Upper lobe of right lung (tissue), 1 donor: Measurements from ENCODE around the gene B4GALT4. TPM values are rescaled to one million over a fixed set of nuclear protein-coding genes. Genes with fewer than 3 reads are reported as not detected.
A peak's percentile ranks its signal among the peaks of the same experiment; 100 is the strongest.

ENCODE experiments used
- ATAC-seq: fragments of 200-7000 bp; cut with Tn5 transposase; one replicate; pipeline ENCODE4 v1.9.1; 2020; ENCODE audit warnings: mild to moderate bottlenecking, moderate library complexity
- DNase-seq: peaks from one replicate; pipeline ENCODE4 v3.0.0-alpha.2; 2020
- H3K27ac ChIP-seq: fragments of 200-600 bp; one replicate; pipeline ENCODE4 v1.8.0; 2022
- H3K27me3 ChIP-seq: fragments of 200-600 bp; one replicate; pipeline ENCODE4 v1.8.0; 2022; ENCODE audit warnings: mild to moderate bottlenecking
- H3K36me3 ChIP-seq: fragments of 200-600 bp; one replicate; pipeline ENCODE4 v1.8.0; 2022
- H3K4me1 ChIP-seq: fragments of 200-600 bp; one replicate; pipeline ENCODE4 v1.8.0; 2022
- H3K4me3 ChIP-seq: fragments of 200-600 bp; one replicate; pipeline ENCODE4 v1.8.0; 2022; ENCODE audit warnings: mild to moderate bottlenecking
- H3K9me3 ChIP-seq: fragments of 200-600 bp; one replicate; pipeline ENCODE4 v1.8.0; 2022
- intact Hi-C: fragments of 100-400 bp; cut with DNase I; formaldehyde crosslinking; loops from one replicate; pipeline ENCODE4 v1.11.0; 2022
- total RNA-seq: library from RNA; stranded (reverse); fragmentation: NEBNext Ultra II Directional; extraction: Animal tissue kit (Norgen Biotek cat#: 25700); gene quantifications from one replicate; pipeline ENCODE4 v1.2.1, GENCODE V29; 2021
- TF ChIP-seq, protein P1 (sequence below): fragments of 200-600 bp; IDR thresholded peaks from one replicate; pipeline ENCODE4 v1.8.0; 2022; ENCODE audit warnings: antibody characterized with exemption
- donor health status: DM: no; HTN: yes; CAD: no; lungs with severe emphysema.

The B4GALT4 gene
- total RNA-seq, 1 donor from 2014 or later = 15.8 TPM

DNA sequence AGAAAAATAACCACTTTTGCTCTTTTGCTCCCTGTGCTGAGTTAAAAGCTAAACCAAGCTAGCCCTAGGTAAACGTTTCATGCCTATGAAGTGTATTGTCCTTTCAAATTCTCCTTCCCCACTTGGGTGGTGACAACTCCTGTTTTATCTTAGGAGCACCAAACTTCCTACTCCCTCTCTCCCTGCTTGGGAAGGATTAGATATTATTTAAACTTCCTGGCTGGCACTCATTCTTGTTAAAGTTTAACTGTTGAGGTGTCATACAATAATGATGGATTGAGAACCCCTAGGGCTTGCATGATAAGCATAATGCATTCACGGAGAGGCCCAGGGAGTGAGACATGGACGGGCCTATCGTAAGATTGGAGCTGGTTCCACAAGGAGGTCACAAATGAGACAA is 29.5 kb downstream of the B4GALT4 start:
- Histone ChIP-seq H3K27me3 (no peaks in the 10 kb centered on the region), H3K4me3 (no peak overlapping the region), H3K4me1 (no peaks in the 10 kb centered on the region), H3K9me3 (no peaks in the 10 kb centered on the region), H3K27ac (no peak overlapping the region), H3K36me3 (peaks cover 63% of the 10 kb centered on the region)
- TF ChIP-seq, protein P1, sequence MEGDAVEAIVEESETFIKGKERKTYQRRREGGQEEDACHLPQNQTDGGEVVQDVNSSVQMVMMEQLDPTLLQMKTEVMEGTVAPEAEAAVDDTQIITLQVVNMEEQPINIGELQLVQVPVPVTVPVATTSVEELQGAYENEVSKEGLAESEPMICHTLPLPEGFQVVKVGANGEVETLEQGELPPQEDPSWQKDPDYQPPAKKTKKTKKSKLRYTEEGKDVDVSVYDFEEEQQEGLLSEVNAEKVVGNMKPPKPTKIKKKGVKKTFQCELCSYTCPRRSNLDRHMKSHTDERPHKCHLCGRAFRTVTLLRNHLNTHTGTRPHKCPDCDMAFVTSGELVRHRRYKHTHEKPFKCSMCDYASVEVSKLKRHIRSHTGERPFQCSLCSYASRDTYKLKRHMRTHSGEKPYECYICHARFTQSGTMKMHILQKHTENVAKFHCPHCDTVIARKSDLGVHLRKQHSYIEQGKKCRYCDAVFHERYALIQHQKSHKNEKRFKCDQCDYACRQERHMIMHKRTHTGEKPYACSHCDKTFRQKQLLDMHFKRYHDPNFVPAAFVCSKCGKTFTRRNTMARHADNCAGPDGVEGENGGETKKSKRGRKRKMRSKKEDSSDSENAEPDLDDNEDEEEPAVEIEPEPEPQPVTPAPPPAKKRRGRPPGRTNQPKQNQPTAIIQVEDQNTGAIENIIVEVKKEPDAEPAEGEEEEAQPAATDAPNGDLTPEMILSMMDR = no peak
- DNase-seq = no peak
- intact Hi-C loops = no loop called here
- no peak for ATAC-seq

DNA sequence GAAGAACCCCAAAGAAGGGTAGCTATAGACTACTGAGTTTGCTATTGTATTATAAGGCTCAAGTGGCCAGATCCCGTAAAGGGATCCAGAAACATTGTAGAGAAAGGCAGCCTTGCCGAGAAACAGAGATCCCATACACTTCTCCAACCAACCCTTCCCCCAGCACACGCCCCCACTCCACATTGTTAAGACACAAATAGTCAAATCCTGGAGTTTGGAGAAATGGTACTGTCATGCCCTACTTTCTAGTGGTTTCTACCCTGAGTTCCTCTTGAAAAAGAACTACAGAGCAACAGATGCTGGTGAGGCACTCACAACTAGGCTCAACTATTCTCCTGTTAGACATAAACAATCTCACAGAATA is 33.2 kb downstream of the B4GALT4 start:
- no peak for ATAC-seq
- peaks cover 28% of the 10 kb centered on the region for H3K36me3 ChIP-seq
- intact Hi-C loops = no loop called here
- no peaks in the 10 kb centered on the region for H3K9me3 ChIP-seq
- H3K4me1 ChIP-seq = no peaks in the 10 kb centered on the region
- no peak overlapping the region for H3K4me3 ChIP-seq
- no peaks in the 10 kb centered on the region for H3K27me3 ChIP-seq
- no peak for DNase-seq
- TF ChIP-seq, protein P1 = no peak
- H3K27ac ChIP-seq = no peak overlapping the region

DNA sequence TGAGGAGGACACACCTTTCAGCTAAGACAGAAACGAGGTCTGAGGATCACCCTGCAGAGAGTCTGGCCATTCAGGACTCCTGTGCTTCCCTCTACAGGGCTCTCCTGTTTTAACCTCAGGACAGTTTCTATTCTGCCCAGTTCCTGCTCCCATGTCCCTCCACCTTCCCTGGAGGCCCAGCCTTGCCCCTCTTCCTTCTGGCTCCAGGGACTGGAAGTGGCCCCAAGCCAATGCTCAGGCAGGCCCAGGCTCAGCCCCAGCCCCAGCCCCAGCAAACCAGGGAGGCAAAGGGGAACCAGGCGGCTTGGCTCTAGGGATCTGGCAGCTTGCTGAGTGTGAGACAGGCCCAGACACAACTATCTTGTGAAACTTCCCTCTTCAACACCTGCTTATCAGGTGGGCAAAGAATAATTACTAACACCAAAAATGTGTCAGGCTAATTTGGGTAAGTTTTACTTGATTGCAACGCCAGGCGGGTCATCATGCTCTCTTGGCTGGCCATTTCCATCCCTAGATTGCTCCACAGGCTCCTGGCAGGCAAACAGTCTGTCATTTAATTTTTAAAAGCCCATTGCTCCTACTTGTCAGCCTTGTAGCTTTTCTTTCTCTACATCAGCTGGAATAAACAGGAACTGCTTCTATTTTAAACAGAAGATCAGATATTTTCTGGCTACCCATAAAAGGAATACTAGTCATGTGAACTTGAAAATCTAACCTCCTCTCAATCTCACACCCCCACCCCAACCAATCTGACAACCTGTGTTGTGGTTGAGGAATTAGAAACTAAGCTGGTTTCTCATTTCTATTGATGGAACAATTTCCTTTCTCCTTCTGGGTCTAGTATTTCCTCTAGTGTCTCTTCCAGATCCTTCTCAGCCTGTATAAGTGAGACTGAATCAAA is 33.8 kb downstream of the B4GALT4 start:
- intact Hi-C loops = no loop called here
- Histone ChIP-seq H3K4me1 (no peaks in the 10 kb centered on the region), H3K4me3 (no peak overlapping the region), H3K27ac (no peak overlapping the region), H3K36me3 (peaks cover 21% of the 10 kb centered on the region), H3K27me3 (no peaks in the 10 kb centered on the region), H3K9me3 (no peaks in the 10 kb centered on the region)
- ATAC-seq (peak; percentile 41), DNase-seq (no peak)
- TF ChIP-seq, protein P1 = no peak

DNA sequence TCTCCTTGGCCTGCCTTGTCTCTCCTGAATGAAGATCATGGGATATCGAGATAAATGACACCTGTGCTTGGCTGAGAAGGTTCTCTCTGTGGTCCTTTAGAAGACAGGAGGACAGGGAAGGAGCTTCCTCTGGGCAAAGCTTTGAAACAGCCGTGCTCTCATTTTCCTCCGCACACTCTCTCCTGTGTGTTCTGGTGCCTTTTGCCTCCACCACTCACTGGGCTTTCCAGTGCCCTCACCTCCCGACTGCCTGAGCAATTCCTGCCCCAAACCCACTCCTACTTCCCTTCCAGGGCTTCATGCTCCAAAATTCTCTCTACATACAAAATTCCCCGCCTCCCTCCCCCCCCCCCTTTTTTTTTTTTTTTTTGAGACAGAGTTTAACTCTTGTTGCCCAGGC is 35.0 kb downstream of the B4GALT4 start:
- TF ChIP-seq, protein P1 = no peak

DNA sequence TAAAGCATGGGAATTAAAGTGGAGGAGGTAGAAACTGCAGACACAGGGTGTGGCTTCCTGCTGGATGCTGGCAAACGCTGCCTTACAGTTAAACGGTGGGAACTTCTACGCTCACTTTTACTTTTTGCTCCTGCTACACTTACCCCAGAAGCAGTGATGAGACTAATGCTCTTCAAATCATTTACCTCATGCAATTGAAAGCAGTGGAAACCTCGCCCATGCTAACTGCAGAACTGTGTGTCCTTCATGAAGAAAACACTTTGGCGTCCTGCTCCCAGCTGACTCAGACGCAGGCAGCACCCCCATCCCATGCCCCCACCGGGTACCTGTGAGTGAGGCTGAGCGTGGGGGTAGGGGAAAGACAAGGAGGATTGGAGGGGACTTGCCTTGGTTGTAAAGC is 35.5 kb downstream of the B4GALT4 start:
- intact Hi-C loops = no loop called here
- Histone ChIP-seq H3K4me1 (no peaks in the 10 kb centered on the region), H3K4me3 (no peak overlapping the region), H3K36me3 (peaks cover 5% of the 10 kb centered on the region), H3K9me3 (no peaks in the 10 kb centered on the region), H3K27me3 (no peaks in the 10 kb centered on the region), H3K27ac (no peak overlapping the region)
- TF ChIP-seq, protein P1 = no peak
- ATAC-seq (no peak), DNase-seq (no peak)

More for the DNA sequence above, 35.0 kb downstream of the B4GALT4 start:
- H3K4me3 ChIP-seq = no peak overlapping the region
- intact Hi-C loops = no loop called here
- H3K27ac ChIP-seq = no peak overlapping the region
- H3K4me1 ChIP-seq = no peaks in the 10 kb centered on the region
- DNase-seq (no peak), ATAC-seq (no peak)
- H3K9me3 ChIP-seq = no peaks in the 10 kb centered on the region
- no peaks in the 10 kb centered on the region for H3K27me3 ChIP-seq
- H3K36me3 ChIP-seq = peaks cover 10% of the 10 kb centered on the region
